SK-N-SH (cell line): ENCODE data around the gene NUAK1. TPM values are rescaled to one million over a fixed set of nuclear protein-coding genes. Genes with fewer than 3 reads are reported as not detected.

Experiments
- CTCF ChIA-PET: fragments of 300-600, 350-600 bp; formaldehyde crosslinking; extraction: SDS; loops from one replicate; lab custom pipeline; 2021; lab: Yijun Ruan, JAX
- POLR2A ChIA-PET: fragments of 350-600 bp; sonication (Branson Sonifier 250); formaldehyde crosslinking; extraction: SDS; loops from one replicate; lab custom pipeline; 2020; ENCODE audit warnings: antibody characterized with exemption, inconsistent platforms; lab: Yijun Ruan, JAX
- DNase-seq: peaks from one replicate; pipeline ENCODE4 v3.0.0; 2012
- H2AFZ ChIP-seq: fragments of 200-600 bp; sonication (generic); 2 replicates; pipeline ENCODE4 v1.8.1; 2016; ENCODE audit warnings: antibody characterized with exemption, mild to moderate bottlenecking, low read depth
- H3F3A ChIP-seq: fragments of 200-600 bp; sonication (generic); replicated peaks from 2 replicates; pipeline ENCODE3; 2016; ENCODE audit warnings: antibody characterized with exemption, mild to moderate bottlenecking; ENCODE audit not compliant: insufficient read depth
- H3K27ac ChIP-seq, 2 experiments: fragments of 200-500 bp in 1 of 2; fragments of 200-600 bp in 1 of 2; sonication (Bioruptor generic) in 1 of 2; sonication (generic), shearing (Covaris generic) in 1 of 2; 2 replicates each; pipeline versions ENCODE4 v1.5.1 to v1.6.1; 2014 to 2016; ENCODE audit warnings: low read depth in 2 of 2, inconsistent platforms in 1 of 2, low read length in 1 of 2, mild to moderate bottlenecking in 1 of 2, mixed read lengths in 1 of 2
- H3K27me3 ChIP-seq: fragments of 200-600 bp; sonication (generic), shearing (Covaris generic); 2 replicates; pipeline ENCODE4 v1.6.1; 2016; ENCODE audit warnings: mixed run types; ENCODE audit not compliant: insufficient read depth
- H3K36me3 ChIP-seq, 2 experiments: fragments of 200-500 bp in 1 of 2; fragments of 200-600 bp in 1 of 2; sonication (Bioruptor generic) in 1 of 2; sonication (generic) in 1 of 2; replicated peaks in 1 of 2; 2 replicates each; pipeline versions ENCODE3 to v1.5.1; 2014 to 2016; ENCODE audit warnings: low read length in 1 of 2, mild to moderate bottlenecking in 1 of 2; ENCODE audit not compliant: insufficient read depth in 2 of 2, control insufficient read depth in 1 of 2
- H3K4me1 ChIP-seq, 2 experiments: fragments of 200-500 bp in 1 of 2; fragments of 200-600 bp in 1 of 2; sonication (Bioruptor generic) in 1 of 2; sonication (generic), shearing (Covaris generic) in 1 of 2; 2 replicates each; pipeline versions ENCODE4 v1.5.1 to v1.6.1; 2014 to 2016; ENCODE audit warnings: low read depth in 1 of 2, low read length in 1 of 2, mixed run types in 1 of 2; ENCODE audit not compliant: insufficient read depth in 2 of 2, control insufficient read depth in 1 of 2
- H3K4me2 ChIP-seq: fragments of 200-600 bp; sonication (generic), shearing (Covaris generic); 2 replicates; pipeline ENCODE4 v1.6.1; 2017; ENCODE audit warnings: mixed run types
- H3K4me3 ChIP-seq, 2 experiments: fragments of 200-500 bp in 1 of 2; fragments of 200-600 bp in 1 of 2; sonication (Bioruptor generic) in 1 of 2; sonication (generic), shearing (Covaris generic) in 1 of 2; 2 replicates each; pipeline versions ENCODE4 v1.5.1 to v1.8.1; 2014 to 2016; ENCODE audit warnings: low read depth in 2 of 2, inconsistent platforms in 1 of 2, low read length in 1 of 2, mild to moderate bottlenecking in 1 of 2, mixed read lengths in 1 of 2, moderate library complexity in 1 of 2
- H3K79me2 ChIP-seq: fragments of 200-600 bp; sonication (generic); 2 replicates; pipeline ENCODE4 v1.8.1; 2017; ENCODE audit warnings: mild to moderate bottlenecking; ENCODE audit not compliant: insufficient read depth
- H3K9ac ChIP-seq: fragments of 200-600 bp; sonication (generic); 2 replicates; pipeline ENCODE4 v1.6.1; 2017; ENCODE audit warnings: mixed run types
- H3K9me2 ChIP-seq: fragments of 200-600 bp; sonication (generic); 2 replicates; pipeline ENCODE4 v1.6.1; 2017; ENCODE audit warnings: mixed run types
- H3K9me3 ChIP-seq: fragments of 200-600 bp; sonication (generic); 2 replicates; pipeline ENCODE4 v1.6.1; 2017; ENCODE audit warnings: mixed run types, mild to moderate bottlenecking, moderate library complexity
- H4K20me1 ChIP-seq: fragments of 200-600 bp; sonication (generic); 2 replicates; pipeline ENCODE4 v1.6.1; 2017; ENCODE audit warnings: mild to moderate bottlenecking, mixed run types; ENCODE audit not compliant: insufficient read depth
- EP300 ChIP-seq, 2 experiments: IDR thresholded peaks; 2 replicates each; pipeline versions ENCODE4 v1.4.0 to v1.6.1; 2012; ENCODE audit warnings: borderline replicate concordance in 1 of 2, low read depth in 1 of 2, low read length in 1 of 2
- FOXJ3 ChIP-seq: sonication (generic); formaldehyde crosslinking; IDR thresholded peaks from 2 replicates; pipeline ENCODE4 v1.5.1; 2020; ENCODE audit warnings: mild to moderate bottlenecking, missing genetic modification reagents
- FOXM1 ChIP-seq: IDR thresholded peaks from 2 replicates; pipeline ENCODE4 v1.4.0; 2012; ENCODE audit warnings: low read depth, mild to moderate bottlenecking
- MXI1 ChIP-seq: IDR thresholded peaks from 2 replicates; pipeline ENCODE4 v1.6.1; 2012; ENCODE audit warnings: mild to moderate bottlenecking, low read depth, low read length, improper control_type of control experiment
- NRF1 ChIP-seq: IDR thresholded peaks from 2 replicates; pipeline ENCODE4 v1.6.1; 2012; ENCODE audit warnings: low read depth, mild to moderate bottlenecking, low read length
- RCOR1 ChIP-seq: fragments of 150-350 bp; IDR thresholded peaks from 2 replicates; pipeline ENCODE4 v1.6.1; 2017; ENCODE audit warnings: antibody characterized with exemption, low read length
- RFX5 ChIP-seq: IDR thresholded peaks from 2 replicates; pipeline ENCODE4 v1.6.1; 2012; ENCODE audit warnings: mild to moderate bottlenecking, improper control_type of control experiment, low read length
- RXRA ChIP-seq: IDR thresholded peaks from 2 replicates; pipeline ENCODE4 v1.4.0; 2012; ENCODE audit warnings: low read depth, mild to moderate bottlenecking, borderline replicate concordance
- SIN3A ChIP-seq: IDR thresholded peaks from 2 replicates; pipeline ENCODE4 v1.6.1; 2012; ENCODE audit warnings: low read depth, mild to moderate bottlenecking, low read length, moderate library complexity, borderline replicate concordance
- TCF12 ChIP-seq: IDR thresholded peaks from 2 replicates; pipeline ENCODE4 v1.4.0; 2012
- YY1 ChIP-seq: IDR thresholded peaks from 2 replicates; pipeline ENCODE4 v1.4.0; 2012; ENCODE audit warnings: low read depth, mild to moderate bottlenecking
- WGBS: methylation state at CpG from one replicate; pipeline ENCODE4 v1.1.6; 2017; ENCODE audit warnings: low lambda C conversion rate; 5-methylcytosine and 5-hydroxymethylcytosine counted together
- polyA plus RNA-seq, 3 experiments: library from polyadenylated mRNA; depleted of rRNA; stranded (reverse); fragments of >200 nt; gene quantifications; 2 replicates each; pipeline ENCODE4 v1.2.3, GENCODE V29; 2012
- TF ChIP-seq, protein P1 (sequence below): fragments of 150-350 bp; IDR thresholded peaks from 2 replicates; pipeline ENCODE4 v1.6.1; 2016; ENCODE audit warnings: mild to moderate bottlenecking, low read depth, low read length
- TF ChIP-seq, protein P2 (sequence below): IDR thresholded peaks from 2 replicates; pipeline ENCODE4 v1.4.0; 2012; ENCODE audit warnings: low read depth
- TF ChIP-seq, protein P3 (sequence below): IDR thresholded peaks from 2 replicates; pipeline ENCODE4 v1.4.0; 2012; ENCODE audit warnings: low read depth, borderline replicate concordance
- TF ChIP-seq, protein P4 (sequence below): IDR thresholded peaks from 2 replicates; pipeline ENCODE4; 2012

The NUAK1 gene
- polyA plus RNA-seq, 1 of the 3 experiments (the other 2 are of a cell fraction) = 8.1 TPM

DNA sequence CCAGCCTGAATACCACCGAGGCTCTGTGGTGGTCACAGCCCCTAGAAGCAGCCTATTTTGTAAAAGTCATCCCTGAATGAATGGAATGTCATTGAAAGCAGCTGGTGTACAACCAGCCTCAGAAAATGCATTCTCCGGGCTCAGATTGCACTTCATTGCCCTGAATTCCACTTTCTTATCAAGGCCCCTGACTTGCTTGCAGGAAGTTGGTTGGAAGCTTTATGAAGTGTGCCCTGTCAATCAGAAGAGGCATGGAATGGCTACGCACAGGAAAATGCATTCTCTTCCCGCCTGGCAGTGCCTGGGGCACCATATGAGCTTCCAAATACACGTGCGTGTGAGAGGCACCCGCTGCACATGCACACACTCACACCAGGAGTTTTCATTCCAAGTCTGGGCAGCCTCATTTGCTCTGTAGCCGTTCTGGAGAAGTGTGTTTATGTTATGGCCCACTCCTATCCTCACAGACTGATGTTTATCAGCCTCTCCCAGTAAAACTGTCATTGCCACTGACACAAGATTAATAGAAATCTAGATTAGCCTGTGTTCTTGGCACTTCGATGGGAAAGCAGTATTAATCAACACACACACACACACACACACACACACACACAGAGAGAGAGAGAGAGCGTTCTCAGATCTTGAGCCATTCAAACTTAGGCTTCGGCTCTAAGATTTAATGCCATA is 63.9 kb downstream of the NUAK1 start (continued):
- TF ChIP-seq, protein P1, sequence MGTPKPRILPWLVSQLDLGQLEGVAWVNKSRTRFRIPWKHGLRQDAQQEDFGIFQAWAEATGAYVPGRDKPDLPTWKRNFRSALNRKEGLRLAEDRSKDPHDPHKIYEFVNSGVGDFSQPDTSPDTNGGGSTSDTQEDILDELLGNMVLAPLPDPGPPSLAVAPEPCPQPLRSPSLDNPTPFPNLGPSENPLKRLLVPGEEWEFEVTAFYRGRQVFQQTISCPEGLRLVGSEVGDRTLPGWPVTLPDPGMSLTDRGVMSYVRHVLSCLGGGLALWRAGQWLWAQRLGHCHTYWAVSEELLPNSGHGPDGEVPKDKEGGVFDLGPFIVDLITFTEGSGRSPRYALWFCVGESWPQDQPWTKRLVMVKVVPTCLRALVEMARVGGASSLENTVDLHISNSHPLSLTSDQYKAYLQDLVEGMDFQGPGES = no peak
- no peak for TF ChIP-seq RCOR1
- no peak for TF ChIP-seq NRF1
- TF ChIP-seq EP300 (IDR thresholded peaks at IDR 0.05; ENCODE audit: borderline replicate concordance in 1 of 2, low read depth in 1 of 2, low read length in 1 of 2) = peak in 1 of 2 experiments; percentile 67; a peak in 2 of 4 replicates
- peak; percentile 60; the same call in 1 of the 2 replicates for TF ChIP-seq SIN3A
- TF ChIP-seq, protein P2, sequence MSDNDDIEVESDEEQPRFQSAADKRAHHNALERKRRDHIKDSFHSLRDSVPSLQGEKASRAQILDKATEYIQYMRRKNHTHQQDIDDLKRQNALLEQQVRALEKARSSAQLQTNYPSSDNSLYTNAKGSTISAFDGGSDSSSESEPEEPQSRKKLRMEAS = peak; percentile 61
- no peak; the same call in 1 of the 2 replicates for TF ChIP-seq RXRA
- TF ChIP-seq, protein P3, sequence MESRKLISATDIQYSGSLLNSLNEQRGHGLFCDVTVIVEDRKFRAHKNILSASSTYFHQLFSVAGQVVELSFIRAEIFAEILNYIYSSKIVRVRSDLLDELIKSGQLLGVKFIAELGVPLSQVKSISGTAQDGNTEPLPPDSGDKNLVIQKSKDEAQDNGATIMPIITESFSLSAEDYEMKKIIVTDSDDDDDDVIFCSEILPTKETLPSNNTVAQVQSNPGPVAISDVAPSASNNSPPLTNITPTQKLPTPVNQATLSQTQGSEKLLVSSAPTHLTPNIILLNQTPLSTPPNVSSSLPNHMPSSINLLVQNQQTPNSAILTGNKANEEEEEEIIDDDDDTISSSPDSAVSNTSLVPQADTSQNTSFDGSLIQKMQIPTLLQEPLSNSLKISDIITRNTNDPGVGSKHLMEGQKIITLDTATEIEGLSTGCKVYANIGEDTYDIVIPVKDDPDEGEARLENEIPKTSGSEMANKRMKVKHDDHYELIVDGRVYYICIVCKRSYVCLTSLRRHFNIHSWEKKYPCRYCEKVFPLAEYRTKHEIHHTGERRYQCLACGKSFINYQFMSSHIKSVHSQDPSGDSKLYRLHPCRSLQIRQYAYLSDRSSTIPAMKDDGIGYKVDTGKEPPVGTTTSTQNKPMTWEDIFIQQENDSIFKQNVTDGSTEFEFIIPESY = 0 out of 2 replicates have a peak, but pooled peaks have one; percentile 22

GRCh38 chr12:106074361-106074705 is 64.4 kb downstream of the NUAK1 start:
- H4K20me1 ChIP-seq = no peaks in the 10 kb centered on the region; the same call in 1 of the 2 replicates
- peaks cover 17% of the 10 kb centered on the region for H3F3A ChIP-seq
- H3K4me3 ChIP-seq = no peak overlapping the region
- H3K9ac ChIP-seq = no peak overlapping the region
- ChIA-PET POLR2A (no interaction called here), CTCF (interaction anchor here (0.8 kb wide), 1 partner anchor 12 kb away, joined by 3 read pairs; no protein-coding TSS in a partner anchor)
- peak overlapping the region; percentile 64 to 71; a peak in 3 of 4 replicates for H3K27ac ChIP-seq
- H2AFZ ChIP-seq = no peak overlapping the region
- H3K36me3 ChIP-seq = peaks cover 14 to 68% of the 10 kb centered on the region in 2 experiments
- H3K79me2 ChIP-seq = peaks cover 75% of the 10 kb centered on the region
- no peak for TF ChIP-seq YY1
- TF ChIP-seq RFX5 = no peak
- TF ChIP-seq, protein P4, sequence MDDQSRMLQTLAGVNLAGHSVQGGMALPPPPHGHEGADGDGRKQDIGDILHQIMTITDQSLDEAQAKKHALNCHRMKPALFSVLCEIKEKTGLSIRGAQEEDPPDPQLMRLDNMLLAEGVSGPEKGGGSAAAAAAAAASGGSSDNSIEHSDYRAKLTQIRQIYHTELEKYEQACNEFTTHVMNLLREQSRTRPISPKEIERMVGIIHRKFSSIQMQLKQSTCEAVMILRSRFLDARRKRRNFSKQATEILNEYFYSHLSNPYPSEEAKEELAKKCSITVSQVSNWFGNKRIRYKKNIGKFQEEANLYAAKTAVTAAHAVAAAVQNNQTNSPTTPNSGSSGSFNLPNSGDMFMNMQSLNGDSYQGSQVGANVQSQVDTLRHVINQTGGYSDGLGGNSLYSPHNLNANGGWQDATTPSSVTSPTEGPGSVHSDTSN = no peak
- no peak for TF ChIP-seq RCOR1
- no peak for TF ChIP-seq FOXJ3 (CRISPR knock-in tag)
- no peak for TF ChIP-seq FOXM1
- no peak for TF ChIP-seq MXI1
- TF ChIP-seq TCF12 = no peak
- TF ChIP-seq RXRA = no peak
- no peaks in the 10 kb centered on the region for H3K27me3 ChIP-seq
- peaks cover 3 to 19% of the 10 kb centered on the region in 2 experiments; a peak in 2 of 4 replicates for H3K4me1 ChIP-seq
- DNase-seq = no peak
- H3K9me2 ChIP-seq = no peaks in the 10 kb centered on the region
- peak overlapping the region; percentile 53 for H3K4me2 ChIP-seq
- 47% methylated on average over 1 of the region's 1 CpG for WGBS
- H3K9me3 ChIP-seq = no peaks in the 10 kb centered on the region
